Measurements from ENCODE around the gene CHST3. TPM values are rescaled to one million over a fixed set of nuclear protein-coding genes. Genes with fewer than 3 reads are reported as not detected.

CHST3 gene
- total RNA-seq, 1 experiment from 2014 or later, result 44.6 TPM

DNA sequence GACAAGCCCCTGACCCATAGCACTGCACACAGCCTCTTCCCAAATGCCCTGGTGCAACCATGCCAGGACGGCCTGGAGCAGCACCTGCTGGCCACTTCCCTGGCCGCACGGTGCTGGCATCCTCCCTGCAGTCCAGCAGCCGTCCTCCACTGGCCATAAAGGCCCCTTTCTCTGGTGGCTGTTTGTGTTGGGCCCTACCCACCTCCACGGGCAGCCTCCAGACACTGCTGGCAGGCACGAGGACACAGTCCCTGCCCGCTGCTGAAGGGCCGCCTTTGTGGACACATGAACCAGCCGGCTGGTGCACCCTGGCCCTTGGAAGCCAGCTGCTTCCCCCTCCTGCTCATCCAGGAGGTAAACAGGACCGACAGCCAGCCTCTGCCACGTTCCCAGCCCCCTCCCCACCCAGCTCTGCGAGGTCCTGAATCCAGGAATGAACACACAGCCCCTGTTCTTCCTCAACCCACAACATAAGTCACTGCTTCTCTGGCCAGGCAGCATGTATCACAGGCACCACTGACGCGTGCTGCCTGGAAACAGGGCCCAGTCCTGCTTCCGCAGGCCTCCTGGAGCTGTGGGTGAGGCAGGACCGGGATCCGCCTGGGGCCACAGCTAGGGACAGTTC is 80.3 kb downstream of the CHST3 start:
- intact Hi-C loops (cut with micrococcal nuclease; ENCODE audit: unreplicated experiment), result loop anchor here (5.0 kb wide), 1 partner anchor 67 kb away; no protein-coding TSS in a partner anchor
- Histone ChIP-seq H3K36me3 (ENCODE audit: control insufficient read depth, insufficient read depth, low read length) (no peaks in the 10 kb centered on the region), H3K27me3 (ENCODE audit: control insufficient read depth, insufficient read depth, low read length) (no peaks in the 10 kb centered on the region), H3K27ac (ENCODE audit: low read length) (peak overlapping the region; percentile 73), H3K4me3 (ENCODE audit: low read depth in 2 of 2, low read length in 2 of 2) (no peak overlapping the region), H3K4me1 (ENCODE audit: control insufficient read depth, insufficient read depth, low read length) (peaks cover 13% of the 10 kb centered on the region; the same call in 1 of the 2 replicates), H3K9me3 (ENCODE audit: control insufficient read depth, insufficient read depth, low read depth, low read length) (peaks cover 2% of the 10 kb centered on the region; the same call in 1 of the 2 replicates)
- TF ChIP-seq, protein P1, sequence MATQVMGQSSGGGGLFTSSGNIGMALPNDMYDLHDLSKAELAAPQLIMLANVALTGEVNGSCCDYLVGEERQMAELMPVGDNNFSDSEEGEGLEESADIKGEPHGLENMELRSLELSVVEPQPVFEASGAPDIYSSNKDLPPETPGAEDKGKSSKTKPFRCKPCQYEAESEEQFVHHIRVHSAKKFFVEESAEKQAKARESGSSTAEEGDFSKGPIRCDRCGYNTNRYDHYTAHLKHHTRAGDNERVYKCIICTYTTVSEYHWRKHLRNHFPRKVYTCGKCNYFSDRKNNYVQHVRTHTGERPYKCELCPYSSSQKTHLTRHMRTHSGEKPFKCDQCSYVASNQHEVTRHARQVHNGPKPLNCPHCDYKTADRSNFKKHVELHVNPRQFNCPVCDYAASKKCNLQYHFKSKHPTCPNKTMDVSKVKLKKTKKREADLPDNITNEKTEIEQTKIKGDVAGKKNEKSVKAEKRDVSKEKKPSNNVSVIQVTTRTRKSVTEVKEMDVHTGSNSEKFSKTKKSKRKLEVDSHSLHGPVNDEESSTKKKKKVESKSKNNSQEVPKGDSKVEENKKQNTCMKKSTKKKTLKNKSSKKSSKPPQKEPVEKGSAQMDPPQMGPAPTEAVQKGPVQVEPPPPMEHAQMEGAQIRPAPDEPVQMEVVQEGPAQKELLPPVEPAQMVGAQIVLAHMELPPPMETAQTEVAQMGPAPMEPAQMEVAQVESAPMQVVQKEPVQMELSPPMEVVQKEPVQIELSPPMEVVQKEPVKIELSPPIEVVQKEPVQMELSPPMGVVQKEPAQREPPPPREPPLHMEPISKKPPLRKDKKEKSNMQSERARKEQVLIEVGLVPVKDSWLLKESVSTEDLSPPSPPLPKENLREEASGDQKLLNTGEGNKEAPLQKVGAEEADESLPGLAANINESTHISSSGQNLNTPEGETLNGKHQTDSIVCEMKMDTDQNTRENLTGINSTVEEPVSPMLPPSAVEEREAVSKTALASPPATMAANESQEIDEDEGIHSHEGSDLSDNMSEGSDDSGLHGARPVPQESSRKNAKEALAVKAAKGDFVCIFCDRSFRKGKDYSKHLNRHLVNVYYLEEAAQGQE (IDR thresholded peaks at IDR 0.05; ENCODE audit: insufficient read depth in 1 of 2, low read depth in 2 of 2, low read length in 1 of 2), result 0 out of 4 replicates have a peak, but pooled peaks of 1 of the 2 experiments have one; percentile 47
- TF ChIP-seq, protein P2, sequence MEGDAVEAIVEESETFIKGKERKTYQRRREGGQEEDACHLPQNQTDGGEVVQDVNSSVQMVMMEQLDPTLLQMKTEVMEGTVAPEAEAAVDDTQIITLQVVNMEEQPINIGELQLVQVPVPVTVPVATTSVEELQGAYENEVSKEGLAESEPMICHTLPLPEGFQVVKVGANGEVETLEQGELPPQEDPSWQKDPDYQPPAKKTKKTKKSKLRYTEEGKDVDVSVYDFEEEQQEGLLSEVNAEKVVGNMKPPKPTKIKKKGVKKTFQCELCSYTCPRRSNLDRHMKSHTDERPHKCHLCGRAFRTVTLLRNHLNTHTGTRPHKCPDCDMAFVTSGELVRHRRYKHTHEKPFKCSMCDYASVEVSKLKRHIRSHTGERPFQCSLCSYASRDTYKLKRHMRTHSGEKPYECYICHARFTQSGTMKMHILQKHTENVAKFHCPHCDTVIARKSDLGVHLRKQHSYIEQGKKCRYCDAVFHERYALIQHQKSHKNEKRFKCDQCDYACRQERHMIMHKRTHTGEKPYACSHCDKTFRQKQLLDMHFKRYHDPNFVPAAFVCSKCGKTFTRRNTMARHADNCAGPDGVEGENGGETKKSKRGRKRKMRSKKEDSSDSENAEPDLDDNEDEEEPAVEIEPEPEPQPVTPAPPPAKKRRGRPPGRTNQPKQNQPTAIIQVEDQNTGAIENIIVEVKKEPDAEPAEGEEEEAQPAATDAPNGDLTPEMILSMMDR (IDR thresholded peaks at IDR 0.05), result peak; percentile 92
- TF ChIP-seq SIN3A (IDR thresholded peaks at IDR 0.05; ENCODE audit: borderline replicate concordance, insufficient read depth, low read depth, low read length) (no peak), TCF7L2 (IDR thresholded peaks at IDR 0.05; ENCODE audit: low read depth, low read length) (no peak), POLR2AphosphoS5 (IDR thresholded peaks at IDR 0.05; ENCODE audit: low read depth, low read length) (no peak)
- CTCF ChIA-PET, result interaction anchor here (0.6 to 3.0 kb wide), 3 partner anchors 9 to 148 kb away, joined by 4 to 17 read pairs (median 5); no protein-coding TSS in a partner anchor
- no TSS peak for BruUV-seq (replicated peaks)
- POLR2A ChIA-PET, result interaction anchor here (0.5 kb wide), 1 partner anchor 27 kb away, joined by 3 read pairs; no protein-coding TSS in a partner anchor
- peak; percentile 86 for ATAC-seq
- in situ Hi-C loops (cut with HindIII; ENCODE audit: low pct_unique_long_range_greater_than_20kb, low sequenced_read_pairs), result no loop called here
- DNase-seq (ENCODE audit: low read depth, low spot score), result no peak

DNA sequence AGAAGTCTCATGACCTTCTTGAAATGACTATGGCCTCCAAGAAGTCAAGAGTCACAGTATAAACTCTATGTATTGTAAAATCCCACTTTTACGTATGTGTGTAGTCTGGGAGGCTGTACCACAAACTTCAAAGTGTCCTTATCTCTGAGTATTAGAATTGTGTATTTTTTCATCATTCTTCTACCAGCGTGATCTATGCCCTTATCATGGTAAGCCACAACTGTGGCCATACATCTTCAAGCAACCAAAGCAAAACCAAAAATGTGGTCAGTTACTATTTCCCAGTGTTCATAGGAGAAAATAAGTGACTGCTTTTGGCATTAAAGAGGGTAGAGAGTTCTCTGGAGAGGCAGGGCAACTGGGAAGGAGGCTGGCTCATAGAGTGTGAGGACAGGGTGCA is 81.4 kb downstream of the CHST3 start:
- H3K36me3 ChIP-seq (ENCODE audit: control insufficient read depth, insufficient read depth, low read length), result no peaks in the 10 kb centered on the region
- ChIA-PET POLR2A (interaction anchor here (0.6 kb wide), 1 partner anchor 167 kb away, joined by 5 read pairs; no protein-coding TSS in a partner anchor), CTCF (interaction anchor here (1.0 to 3.0 kb wide), 2 partner anchors 8 to 149 kb away, joined by 5 to 17 read pairs; no protein-coding TSS in a partner anchor)
- DNase-seq (ENCODE audit: low read depth, low spot score) (no peak), ATAC-seq (no peak)
- intact Hi-C loops (cut with micrococcal nuclease; ENCODE audit: unreplicated experiment) (loop anchor here (5.0 kb wide), 1 partner anchor 68 kb away; no protein-coding TSS in a partner anchor), in situ Hi-C loops (cut with HindIII; ENCODE audit: low pct_unique_long_range_greater_than_20kb, low sequenced_read_pairs) (no loop called here)
- H3K27ac ChIP-seq (ENCODE audit: low read length), result no peak overlapping the region; the same call in 1 of the 2 replicates
- H3K9me3 ChIP-seq (ENCODE audit: control insufficient read depth, insufficient read depth, low read depth, low read length), result peaks cover 5% of the 10 kb centered on the region; the same call in 1 of the 2 replicates
- BruUV-seq (replicated peaks), result no TSS peak
- TF ChIP-seq, protein P1 (IDR thresholded peaks at IDR 0.05; ENCODE audit: insufficient read depth in 1 of 2, low read depth in 2 of 2, low read length in 1 of 2), result no peak
- no peak for TF ChIP-seq POLR2AphosphoS5 (IDR thresholded peaks at IDR 0.05; ENCODE audit: low read depth, low read length)
- TF ChIP-seq TCF7L2 (IDR thresholded peaks at IDR 0.05; ENCODE audit: low read depth, low read length), result no peak
- TF ChIP-seq, protein P2 (IDR thresholded peaks at IDR 0.05), result no peak
- no peak for TF ChIP-seq SIN3A (IDR thresholded peaks at IDR 0.05; ENCODE audit: borderline replicate concordance, insufficient read depth, low read depth, low read length)
- H3K4me1 ChIP-seq (ENCODE audit: control insufficient read depth, insufficient read depth, low read length), result peaks cover 13% of the 10 kb centered on the region; the same call in 1 of the 2 replicates
- no peaks in the 10 kb centered on the region for H3K27me3 ChIP-seq (ENCODE audit: control insufficient read depth, insufficient read depth, low read length)
- H3K4me3 ChIP-seq (ENCODE audit: low read depth in 2 of 2, low read length in 2 of 2), result no peak overlapping the region

All from Panc1 (cell line).